Osteoblast (primary cell): ENCODE measurements around the gene DCST2. TPM values are rescaled to one million over a fixed set of nuclear protein-coding genes. Genes with fewer than 3 reads are reported as not detected.

ENCODE experiments used
- DNase-seq: peaks from one replicate; pipeline ENCODE4 v3.0.0; 2011; ENCODE audit warnings: low spot score, mixed read lengths; ENCODE audit not compliant: insufficient read length; ENCODE audit errors: missing footprints
- H2AFZ ChIP-seq: 2 replicates; pipeline ENCODE4 v1.6.0; 2011; ENCODE audit warnings: mild to moderate bottlenecking, low read length
- H3K27ac ChIP-seq: 2 replicates; pipeline ENCODE4 v1.5.1; 2011; ENCODE audit warnings: mild to moderate bottlenecking, low read depth, low read length, moderate library complexity
- H3K27me3 ChIP-seq: 2 replicates; pipeline ENCODE4 v1.6.0; 2012; ENCODE audit warnings: mild to moderate bottlenecking, control low read depth, inconsistent platforms, low read length, moderate library complexity; ENCODE audit not compliant: insufficient read depth
- H3K36me3 ChIP-seq: 2 replicates; pipeline ENCODE4 v1.5.1; 2011; ENCODE audit warnings: mild to moderate bottlenecking, low read length, control low read depth, moderate library complexity; ENCODE audit not compliant: insufficient read depth
- H3K4me1 ChIP-seq: 2 replicates; pipeline ENCODE4 v1.5.1; 2011; ENCODE audit warnings: mild to moderate bottlenecking, low read length, control low read depth, moderate library complexity; ENCODE audit not compliant: insufficient read depth
- H3K4me2 ChIP-seq: 2 replicates; pipeline ENCODE4 v1.6.0; 2011; ENCODE audit warnings: mild to moderate bottlenecking, low read length; ENCODE audit not compliant: insufficient read depth
- H3K4me3 ChIP-seq: fragments of 200-600 bp; sonication (generic); 3 replicates; pipeline ENCODE4 v1.5.1; 2012; ENCODE audit warnings: mild to moderate bottlenecking, low read length, inconsistent platforms; ENCODE audit not compliant: insufficient read depth
- H3K79me2 ChIP-seq: 2 replicates; pipeline ENCODE4 v1.6.0; 2012; ENCODE audit warnings: mild to moderate bottlenecking, low read length, control low read depth, inconsistent platforms; ENCODE audit not compliant: insufficient read depth
- H3K9me3 ChIP-seq: 2 replicates; pipeline ENCODE4 v1.5.1; 2011; ENCODE audit warnings: low read depth, low read length, control low read depth
- H4K20me1 ChIP-seq: 2 replicates; pipeline ENCODE4 v1.6.0; 2012; ENCODE audit warnings: mild to moderate bottlenecking, low read length, control low read depth; ENCODE audit not compliant: insufficient read depth
- CTCF ChIP-seq: IDR thresholded peaks from 2 replicates; pipeline ENCODE4 v1.5.1; 2011; ENCODE audit warnings: mild to moderate bottlenecking, low read depth, low read length, moderate library complexity; ENCODE audit errors: extremely low read depth
- total RNA-seq: library from RNA; depleted of rRNA; stranded (reverse); fragments of >200 nt; gene quantifications from 2 replicates; pipeline ENCODE4 v1.2.3, GENCODE V29; 2012

DCST2 gene
- total RNA-seq, 1 donor = not detected

- peaks cover 9% of the 10 kb centered on the region for H3K4me1 ChIP-seq
- no peaks in the 10 kb centered on the region for H3K79me2 ChIP-seq
- H3K27ac ChIP-seq = no peak overlapping the region
- H3K27me3 ChIP-seq = peaks cover 52% of the 10 kb centered on the region
- peaks cover 3% of the 10 kb centered on the region for H4K20me1 ChIP-seq
- no peak overlapping the region for H2AFZ ChIP-seq
- no peak for TF ChIP-seq CTCF
- H3K9me3 ChIP-seq = no peaks in the 10 kb centered on the region
- no peak overlapping the region for H3K4me3 ChIP-seq
- peak; percentile 85 for DNase-seq
- no peaks in the 10 kb centered on the region for H3K36me3 ChIP-seq
- H3K4me2 ChIP-seq = no peak overlapping the region
These were observed 48.1 kb upstream of the DCST2 start for GRCh38 chr1:155081472-155082300.

- Histone ChIP-seq H3K27me3 (peaks cover 52% of the 10 kb centered on the region), H3K4me3 (no peak overlapping the region), H3K4me1 (peaks cover 9% of the 10 kb centered on the region), H3K79me2 (no peaks in the 10 kb centered on the region), H4K20me1 (peaks cover 3% of the 10 kb centered on the region), H3K4me2 (no peak overlapping the region), H3K27ac (no peak overlapping the region), H3K36me3 (no peaks in the 10 kb centered on the region), H3K9me3 (no peaks in the 10 kb centered on the region), H2AFZ (no peak overlapping the region)
- DNase-seq = peak; percentile 92
- TF ChIP-seq CTCF = no peak
These were observed 47.0 kb upstream of the DCST2 start for GRCh38 chr1:155080312-155081228.

GRCh38 chr1:155079487-155080311 lies 46.1 kb upstream of the DCST2 start:
- Histone ChIP-seq H3K9me3 (no peaks in the 10 kb centered on the region), H3K27ac (no peak overlapping the region), H2AFZ (no peak overlapping the region), H3K36me3 (no peaks in the 10 kb centered on the region), H3K27me3 (peaks cover 58% of the 10 kb centered on the region), H3K4me3 (no peak overlapping the region), H4K20me1 (peaks cover 3% of the 10 kb centered on the region), H3K4me2 (no peak overlapping the region), H3K79me2 (no peaks in the 10 kb centered on the region), H3K4me1 (peaks cover 9% of the 10 kb centered on the region)
- no peak for TF ChIP-seq CTCF
- DNase-seq = peak; percentile 85
